Measurements from ENCODE around the gene PRXL2A.

The PRXL2A gene

DNA sequence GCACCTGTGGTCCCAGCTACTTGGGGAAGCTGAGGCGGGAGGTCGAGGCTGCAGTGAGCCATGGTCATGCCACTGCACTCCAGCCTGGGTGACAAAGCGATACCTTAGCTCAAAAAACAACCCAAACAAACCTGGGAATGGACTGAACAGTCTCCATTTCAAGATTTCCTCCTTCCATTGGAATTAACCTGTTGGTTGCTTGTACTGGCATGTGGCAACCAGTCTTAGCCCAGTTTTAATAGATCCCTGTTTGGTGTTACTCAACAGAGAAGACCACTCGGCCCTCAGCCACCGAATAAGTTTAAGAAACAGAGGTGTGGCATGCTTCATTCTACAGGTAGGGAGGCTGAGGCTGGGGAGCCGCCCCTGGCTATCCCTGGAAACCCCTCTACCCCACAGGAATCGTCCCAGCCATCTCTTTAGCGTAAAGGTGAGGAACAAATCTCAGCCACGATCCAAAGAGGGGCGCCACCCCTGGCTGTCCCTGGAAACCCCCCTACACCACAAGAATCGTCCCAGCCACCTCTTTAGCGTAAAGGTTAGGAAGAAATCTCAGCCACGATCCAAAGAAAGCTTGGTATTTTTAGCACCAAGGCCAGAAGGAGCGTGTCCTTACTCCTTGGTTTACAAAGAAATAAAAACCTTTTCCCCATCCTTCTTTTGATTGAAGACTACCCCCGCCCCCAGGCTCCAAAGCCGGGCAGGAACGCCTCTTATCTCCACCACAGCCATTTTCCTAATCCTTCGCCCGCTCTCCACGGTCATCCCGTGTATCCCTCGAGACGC, 44.9 kb downstream of the PRXL2A start (continued):
- TF ChIP-seq KLF10 (tag by site-specific recombination; IDR thresholded peaks at IDR 0.05): no peak
- no peak for TF ChIP-seq SALL2 (tag by site-specific recombination; IDR thresholded peaks at IDR 0.05; ENCODE audit: borderline replicate concordance)
- no peak for TF ChIP-seq ZNF639 (tag by site-specific recombination; IDR thresholded peaks at IDR 0.05)
- no peak for TF ChIP-seq ZNF24 (tag by site-specific recombination; IDR thresholded peaks at IDR 0.05)
- TF ChIP-seq SP3 (tag by site-specific recombination; IDR thresholded peaks at IDR 0.05): peak; percentile 17; the same call in 1 of the 2 replicates
- TF ChIP-seq ZNF26 (tag by site-specific recombination; IDR thresholded peaks at IDR 0.05): no peak
- TF ChIP-seq ZNF138 (tag by site-specific recombination; IDR thresholded peaks at IDR 0.05; ENCODE audit: borderline replicate concordance): no peak
- no peak for TF ChIP-seq ZNF48 (tag by site-specific recombination; IDR thresholded peaks at IDR 0.05)
- no peak for TF ChIP-seq HOXD13 (CRISPR knock-in tag; IDR thresholded peaks at IDR 0.05; ENCODE audit: borderline replicate concordance)
- no peak for TF ChIP-seq ZNF654 (tag by site-specific recombination; IDR thresholded peaks at IDR 0.05; ENCODE audit: low read depth)
- TF ChIP-seq, protein P1, sequence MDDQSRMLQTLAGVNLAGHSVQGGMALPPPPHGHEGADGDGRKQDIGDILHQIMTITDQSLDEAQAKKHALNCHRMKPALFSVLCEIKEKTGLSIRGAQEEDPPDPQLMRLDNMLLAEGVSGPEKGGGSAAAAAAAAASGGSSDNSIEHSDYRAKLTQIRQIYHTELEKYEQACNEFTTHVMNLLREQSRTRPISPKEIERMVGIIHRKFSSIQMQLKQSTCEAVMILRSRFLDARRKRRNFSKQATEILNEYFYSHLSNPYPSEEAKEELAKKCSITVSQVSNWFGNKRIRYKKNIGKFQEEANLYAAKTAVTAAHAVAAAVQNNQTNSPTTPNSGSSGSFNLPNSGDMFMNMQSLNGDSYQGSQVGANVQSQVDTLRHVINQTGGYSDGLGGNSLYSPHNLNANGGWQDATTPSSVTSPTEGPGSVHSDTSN (CRISPR knock-in tag; IDR thresholded peaks at IDR 0.05): no peak
- no peak for TF ChIP-seq ZNF169 (tag by site-specific recombination; IDR thresholded peaks at IDR 0.05)
- TF ChIP-seq KLF9 (tag by site-specific recombination; IDR thresholded peaks at IDR 0.05; ENCODE audit: low read depth): 0 out of 2 replicates have a peak, but pooled peaks have one; percentile 12
- peak; percentile 25; the same call in 1 of the 2 replicates for TF ChIP-seq GLIS2 (tag by site-specific recombination; IDR thresholded peaks at IDR 0.05)
- TF ChIP-seq, protein P2, sequence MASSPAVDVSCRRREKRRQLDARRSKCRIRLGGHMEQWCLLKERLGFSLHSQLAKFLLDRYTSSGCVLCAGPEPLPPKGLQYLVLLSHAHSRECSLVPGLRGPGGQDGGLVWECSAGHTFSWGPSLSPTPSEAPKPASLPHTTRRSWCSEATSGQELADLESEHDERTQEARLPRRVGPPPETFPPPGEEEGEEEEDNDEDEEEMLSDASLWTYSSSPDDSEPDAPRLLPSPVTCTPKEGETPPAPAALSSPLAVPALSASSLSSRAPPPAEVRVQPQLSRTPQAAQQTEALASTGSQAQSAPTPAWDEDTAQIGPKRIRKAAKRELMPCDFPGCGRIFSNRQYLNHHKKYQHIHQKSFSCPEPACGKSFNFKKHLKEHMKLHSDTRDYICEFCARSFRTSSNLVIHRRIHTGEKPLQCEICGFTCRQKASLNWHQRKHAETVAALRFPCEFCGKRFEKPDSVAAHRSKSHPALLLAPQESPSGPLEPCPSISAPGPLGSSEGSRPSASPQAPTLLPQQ (tag by site-specific recombination; IDR thresholded peaks at IDR 0.05): no peak
- TF ChIP-seq ZBTB21 (tag by site-specific recombination; IDR thresholded peaks at IDR 0.05): no peak
- no peak for TF ChIP-seq ZNF404 (tag by site-specific recombination; IDR thresholded peaks at IDR 0.05)
- no peak for TF ChIP-seq ZBTB48 (tag by site-specific recombination; IDR thresholded peaks at IDR 0.05)
- TF ChIP-seq, protein P3, sequence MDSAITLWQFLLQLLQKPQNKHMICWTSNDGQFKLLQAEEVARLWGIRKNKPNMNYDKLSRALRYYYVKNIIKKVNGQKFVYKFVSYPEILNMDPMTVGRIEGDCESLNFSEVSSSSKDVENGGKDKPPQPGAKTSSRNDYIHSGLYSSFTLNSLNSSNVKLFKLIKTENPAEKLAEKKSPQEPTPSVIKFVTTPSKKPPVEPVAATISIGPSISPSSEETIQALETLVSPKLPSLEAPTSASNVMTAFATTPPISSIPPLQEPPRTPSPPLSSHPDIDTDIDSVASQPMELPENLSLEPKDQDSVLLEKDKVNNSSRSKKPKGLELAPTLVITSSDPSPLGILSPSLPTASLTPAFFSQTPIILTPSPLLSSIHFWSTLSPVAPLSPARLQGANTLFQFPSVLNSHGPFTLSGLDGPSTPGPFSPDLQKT (IDR thresholded peaks at IDR 0.05; ENCODE audit: borderline replicate concordance, low read depth, low read length): no peak
- TF ChIP-seq ZNF223 (tag by site-specific recombination; IDR thresholded peaks at IDR 0.05): no peak
- TF ChIP-seq ZNF600 (tag by site-specific recombination; IDR thresholded peaks at IDR 0.05): 0 out of 2 replicates have a peak, but pooled peaks have one; percentile 44
- no peak for TF ChIP-seq ZSCAN18 (tag by site-specific recombination; IDR thresholded peaks at IDR 0.05)
- no peak for TF ChIP-seq ZNF366 (tag by site-specific recombination; conservative IDR thresholded peaks at IDR 0.05)
- no peak for TF ChIP-seq ZSCAN30 (tag by site-specific recombination; IDR thresholded peaks at IDR 0.05)
- TF ChIP-seq ZNF2 (tag by site-specific recombination; IDR thresholded peaks at IDR 0.05): no peak
- TF ChIP-seq, protein P4, sequence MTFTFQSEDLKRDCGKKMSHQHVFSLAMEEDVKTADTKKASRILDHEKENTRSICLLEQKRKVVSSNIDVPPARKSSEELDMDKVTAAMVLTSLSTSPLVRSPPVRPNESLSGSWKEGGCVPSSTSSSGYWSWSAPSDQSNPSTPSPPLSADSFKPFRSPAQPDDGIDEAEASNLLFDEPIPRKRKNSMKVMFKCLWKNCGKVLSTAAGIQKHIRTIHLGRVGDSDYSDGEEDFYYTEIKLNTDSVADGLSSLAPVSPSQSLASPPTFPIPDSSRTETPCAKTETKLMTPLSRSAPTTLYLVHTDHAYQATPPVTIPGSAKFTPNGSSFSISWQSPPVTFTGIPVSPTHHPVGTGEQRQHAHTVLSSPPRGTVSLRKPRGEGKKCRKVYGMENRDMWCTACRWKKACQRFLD (tag by site-specific recombination; IDR thresholded peaks at IDR 0.05): no peak
- TF ChIP-seq ZNF335 (tag by site-specific recombination; conservative IDR thresholded peaks at IDR 0.05): no peak; the same call in none of the 2 replicates
- TF ChIP-seq ZNF239 (tag by site-specific recombination; IDR thresholded peaks at IDR 0.05): no peak
- TF ChIP-seq ZNF571 (tag by site-specific recombination; IDR thresholded peaks at IDR 0.05): no peak
- no peak for TF ChIP-seq ZNF501 (tag by site-specific recombination; IDR thresholded peaks at IDR 0.05)
- no peak for TF ChIP-seq RBAK (tag by site-specific recombination; IDR thresholded peaks at IDR 0.05)
- no peak for TF ChIP-seq ZNF426 (tag by site-specific recombination; IDR thresholded peaks at IDR 0.05)
